ENCODE measurements around the gene RARG. TPM values are rescaled to one million over a fixed set of nuclear protein-coding genes. Genes with fewer than 3 reads are reported as not detected.

The RARG gene
- polyA plus RNA-seq, 3 donors, result 1.8 to 14.6 (median 2.3) TPM

GRCh38 chr12:53176750-53177149 lies 55.3 kb downstream of the RARG start:
- H3K9me3 ChIP-seq (replicated peaks in 1 of 2; ENCODE audit: control insufficient read depth in 1 of 2, insufficient read depth in 1 of 2, low read length in 2 of 2), result no peaks in the 10 kb centered on the region
- peaks cover 14% of the 10 kb centered on the region for H3K79me2 ChIP-seq (ENCODE audit: insufficient read depth, low read length)
- H3K4me1 Mint-ChIP-seq, result peaks cover 20% of the 10 kb centered on the region
- H3K4me1 ChIP-seq (ENCODE audit: control insufficient read depth in 1 of 2, insufficient read depth in 2 of 2, low read length in 2 of 2), result peaks cover 15 to 19% of the 10 kb centered on the region in 2 donors
- no peak overlapping the region for H3K27ac Mint-ChIP-seq
- no peak overlapping the region for H3K27ac ChIP-seq (ENCODE audit: low read depth in 1 of 2, low read length in 2 of 2)
- H3K36me3 ChIP-seq (replicated peaks in 1 of 2; ENCODE audit: control insufficient read depth in 1 of 2, insufficient read depth in 2 of 2, low read length in 2 of 2), result peaks cover 0 to 13% of the 10 kb centered on the region in 2 donors
- peaks cover 13 to 14% of the 10 kb centered on the region in 2 donors for H3K36me3 Mint-ChIP-seq
- no peak overlapping the region for H3K4me2 ChIP-seq (replicated peaks; ENCODE audit: extremely low read depth, low read length, poor library complexity, severe bottlenecking)
- H3K4me3 ChIP-seq (replicated peaks in 1 of 3; ENCODE audit: low read depth in 2 of 3, low read length in 3 of 3), result no peak overlapping the region
- no peaks in the 10 kb centered on the region for H3K27me3 ChIP-seq (ENCODE audit: control insufficient read depth in 2 of 2, insufficient read depth in 2 of 2, low read length in 2 of 2)
- peaks cover 0 to 1% (median 0%) of the 10 kb centered on the region in 3 donors for H3K27me3 Mint-ChIP-seq (ENCODE audit: low read depth in 3 of 3)
- peaks cover 6% of the 10 kb centered on the region for H4K20me1 ChIP-seq (ENCODE audit: insufficient read depth, low read length)
- H3K4me3 Mint-ChIP-seq, result no peak overlapping the region
- no peaks in the 10 kb centered on the region for H3K9me3 Mint-ChIP-seq
- intact Hi-C loops (cut with micrococcal nuclease), result no loop called here
- no peak for TF ChIP-seq CTCF (IDR thresholded peaks at IDR 0.05)
- DNase-seq, result no peak
- 100% methylated on average over 1 of the region's 3 CpGs for WGBS (ENCODE audit: insufficient coverage)
- H3K9ac ChIP-seq (ENCODE audit: insufficient read depth, low read length, poor library complexity, severe bottlenecking), result no peak overlapping the region
- H2AFZ ChIP-seq (ENCODE audit: insufficient read depth, low read depth, low read length, poor library complexity, severe bottlenecking), result no peak overlapping the region

GRCh38 chr12:53174881-53175491 lies 57.0 kb downstream of the RARG start:
- Histone ChIP-seq H2AFZ (ENCODE audit: insufficient read depth, low read depth, low read length, poor library complexity, severe bottlenecking) (no peak overlapping the region), H3K4me1 (ENCODE audit: control insufficient read depth in 1 of 2, insufficient read depth in 2 of 2, low read length in 2 of 2) (peaks cover 7 to 9% of the 10 kb centered on the region in 2 donors), H3K27me3 (ENCODE audit: control insufficient read depth in 2 of 2, insufficient read depth in 2 of 2, low read length in 2 of 2) (no peaks in the 10 kb centered on the region), H3K36me3 (replicated peaks in 1 of 2; ENCODE audit: control insufficient read depth in 1 of 2, insufficient read depth in 2 of 2, low read length in 2 of 2) (peaks cover 6 to 26% of the 10 kb centered on the region in 2 donors), H3K4me3 (replicated peaks in 1 of 3; ENCODE audit: low read depth in 2 of 3, low read length in 3 of 3) (no peak overlapping the region), H4K20me1 (ENCODE audit: insufficient read depth, low read length) (no peaks in the 10 kb centered on the region), H3K9ac (ENCODE audit: insufficient read depth, low read length, poor library complexity, severe bottlenecking) (no peak overlapping the region), H3K9me3 (replicated peaks in 1 of 2; ENCODE audit: control insufficient read depth in 1 of 2, insufficient read depth in 1 of 2, low read length in 2 of 2) (no peaks in the 10 kb centered on the region), H3K4me2 (replicated peaks; ENCODE audit: extremely low read depth, low read length, poor library complexity, severe bottlenecking) (no peak overlapping the region), H3K79me2 (ENCODE audit: insufficient read depth, low read length) (peaks cover 5% of the 10 kb centered on the region), H3K27ac (ENCODE audit: low read depth in 1 of 2, low read length in 2 of 2) (no peak overlapping the region)
- H3K27me3 Mint-ChIP-seq (ENCODE audit: low read depth in 3 of 3), result peaks cover 0 to 1% (median 0%) of the 10 kb centered on the region in 3 donors
- TF ChIP-seq CTCF (IDR thresholded peaks at IDR 0.05), result peak; percentile 41
- DNase-seq, result peak; percentile 11 to 25 (median 23)
- peak overlapping the region in 1 of 7 donors; percentile 54 for H3K27ac Mint-ChIP-seq
- H3K4me3 Mint-ChIP-seq, result no peak overlapping the region
- intact Hi-C loops (cut with micrococcal nuclease), result no loop called here
- H3K36me3 Mint-ChIP-seq, result peaks cover 27 to 28% of the 10 kb centered on the region in 2 donors
- peaks cover 13% of the 10 kb centered on the region for H3K4me1 Mint-ChIP-seq
- 71% methylated on average over 1 of the region's 4 CpGs for WGBS (ENCODE audit: insufficient coverage)
- H3K9me3 Mint-ChIP-seq, result no peaks in the 10 kb centered on the region

All from CD14-positive monocyte (primary cell).